ENCODE data around the gene ASCL5. TPM values are rescaled to one million over a fixed set of nuclear protein-coding genes. Genes with fewer than 3 reads are reported as not detected.

The ASCL5 gene
- total RNA-seq, 1 experiment from 2014 or later = not detected

DNA sequence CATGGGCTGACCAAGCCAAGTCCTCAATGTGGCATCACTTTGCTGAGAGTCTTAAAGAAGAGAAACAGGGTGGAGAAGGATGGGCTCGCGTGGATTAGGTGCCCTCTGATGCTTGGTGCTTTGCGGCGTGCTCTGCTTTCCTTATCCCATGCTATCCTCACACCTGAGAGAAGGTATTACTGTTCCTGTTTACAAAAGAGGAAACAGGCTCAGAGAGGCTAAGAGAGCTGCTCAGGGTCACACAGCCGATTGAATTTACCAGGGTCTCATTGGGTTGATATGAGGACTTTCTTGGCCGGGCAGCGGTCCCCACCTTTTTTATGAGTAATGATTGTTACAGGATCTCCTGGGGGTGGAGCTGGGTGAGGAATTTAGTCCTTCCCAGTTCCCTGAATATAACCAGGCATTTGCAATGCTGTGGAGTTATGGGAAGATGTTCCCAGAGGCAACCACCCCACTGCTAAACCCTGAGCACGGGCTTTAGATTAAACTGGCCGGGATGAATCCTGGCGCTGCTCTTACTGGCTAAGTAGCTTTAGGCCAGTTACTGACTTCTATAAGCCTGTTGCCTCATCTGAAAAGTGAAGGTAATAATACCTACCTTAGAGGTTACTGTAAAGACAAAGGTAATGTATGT lies 4.5 kb downstream of the ASCL5 start:
- in situ Hi-C loops (cut with HindIII; ENCODE audit: low pct_unique_long_range_greater_than_20kb, low sequenced_read_pairs) = no loop called here
- Histone ChIP-seq H3K27ac (ENCODE audit: low read length) (no peak overlapping the region), H3K9me3 (ENCODE audit: control insufficient read depth, insufficient read depth, low read depth, low read length) (no peaks in the 10 kb centered on the region), H3K4me3 (ENCODE audit: low read depth in 2 of 2, low read length in 2 of 2) (no peak overlapping the region), H3K27me3 (ENCODE audit: control insufficient read depth, insufficient read depth, low read length) (peaks cover 11% of the 10 kb centered on the region), H3K4me1 (ENCODE audit: control insufficient read depth, insufficient read depth, low read length) (peaks cover 5% of the 10 kb centered on the region), H3K36me3 (ENCODE audit: control insufficient read depth, insufficient read depth, low read length) (no peaks in the 10 kb centered on the region)
- ATAC-seq (no peak), DNase-seq (ENCODE audit: low read depth, low spot score) (no peak)
- TF ChIP-seq SIN3A (IDR thresholded peaks at IDR 0.05; ENCODE audit: borderline replicate concordance, insufficient read depth, low read depth, low read length) (no peak), POLR2AphosphoS5 (IDR thresholded peaks at IDR 0.05; ENCODE audit: low read depth, low read length) (no peak), REST (IDR thresholded peaks at IDR 0.05; ENCODE audit: insufficient read depth in 1 of 2, low read depth in 2 of 2, low read length in 1 of 2) (no peak), TCF7L2 (IDR thresholded peaks at IDR 0.05; ENCODE audit: low read depth, low read length) (no peak)
- TF ChIP-seq, protein P1, sequence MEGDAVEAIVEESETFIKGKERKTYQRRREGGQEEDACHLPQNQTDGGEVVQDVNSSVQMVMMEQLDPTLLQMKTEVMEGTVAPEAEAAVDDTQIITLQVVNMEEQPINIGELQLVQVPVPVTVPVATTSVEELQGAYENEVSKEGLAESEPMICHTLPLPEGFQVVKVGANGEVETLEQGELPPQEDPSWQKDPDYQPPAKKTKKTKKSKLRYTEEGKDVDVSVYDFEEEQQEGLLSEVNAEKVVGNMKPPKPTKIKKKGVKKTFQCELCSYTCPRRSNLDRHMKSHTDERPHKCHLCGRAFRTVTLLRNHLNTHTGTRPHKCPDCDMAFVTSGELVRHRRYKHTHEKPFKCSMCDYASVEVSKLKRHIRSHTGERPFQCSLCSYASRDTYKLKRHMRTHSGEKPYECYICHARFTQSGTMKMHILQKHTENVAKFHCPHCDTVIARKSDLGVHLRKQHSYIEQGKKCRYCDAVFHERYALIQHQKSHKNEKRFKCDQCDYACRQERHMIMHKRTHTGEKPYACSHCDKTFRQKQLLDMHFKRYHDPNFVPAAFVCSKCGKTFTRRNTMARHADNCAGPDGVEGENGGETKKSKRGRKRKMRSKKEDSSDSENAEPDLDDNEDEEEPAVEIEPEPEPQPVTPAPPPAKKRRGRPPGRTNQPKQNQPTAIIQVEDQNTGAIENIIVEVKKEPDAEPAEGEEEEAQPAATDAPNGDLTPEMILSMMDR (IDR thresholded peaks at IDR 0.05) = no peak
- ChIA-PET POLR2A (no interaction called here), CTCF (no interaction called here)
- no TSS peak for BruUV-seq (replicated peaks)
- intact Hi-C loops (cut with micrococcal nuclease; ENCODE audit: unreplicated experiment) = no loop called here

- Histone ChIP-seq H3K4me1 (ENCODE audit: control insufficient read depth, insufficient read depth, low read length) (no peaks in the 10 kb centered on the region; the same call in 1 of the 2 replicates), H3K27me3 (ENCODE audit: control insufficient read depth, insufficient read depth, low read length) (peaks cover 11% of the 10 kb centered on the region), H3K4me3 (ENCODE audit: low read depth in 2 of 2, low read length in 2 of 2) (no peak overlapping the region), H3K36me3 (ENCODE audit: control insufficient read depth, insufficient read depth, low read length) (no peaks in the 10 kb centered on the region), H3K27ac (ENCODE audit: low read length) (no peak overlapping the region), H3K9me3 (ENCODE audit: control insufficient read depth, insufficient read depth, low read depth, low read length) (no peaks in the 10 kb centered on the region)
- CTCF ChIA-PET = interaction anchor here (0.6 to 1.5 kb wide), 8 partner anchors 9 to 505 kb away, joined by 3 to 9 read pairs (median 5); no protein-coding TSS in a partner anchor
- intact Hi-C loops (cut with micrococcal nuclease; ENCODE audit: unreplicated experiment) (no loop called here), in situ Hi-C loops (cut with HindIII; ENCODE audit: low pct_unique_long_range_greater_than_20kb, low sequenced_read_pairs) (no loop called here)
- POLR2A ChIA-PET = no interaction called here
- peak; percentile 53; the same call in 1 of the 2 replicates for ATAC-seq
- BruUV-seq (replicated peaks) = no TSS peak
- TF ChIP-seq TCF7L2 (IDR thresholded peaks at IDR 0.05; ENCODE audit: low read depth, low read length) (no peak), REST (IDR thresholded peaks at IDR 0.05; ENCODE audit: insufficient read depth in 1 of 2, low read depth in 2 of 2, low read length in 1 of 2) (no peak), POLR2AphosphoS5 (IDR thresholded peaks at IDR 0.05; ENCODE audit: low read depth, low read length) (no peak), SIN3A (IDR thresholded peaks at IDR 0.05; ENCODE audit: borderline replicate concordance, insufficient read depth, low read depth, low read length) (no peak)
- TF ChIP-seq, protein P1 (IDR thresholded peaks at IDR 0.05) = peak; percentile 87
- no peak for DNase-seq (ENCODE audit: low read depth, low spot score)
Measured at GRCh38 chr1:201119206-201120197, 7.5 kb downstream of the ASCL5 start.

Data from Panc1 (cell line).